ENCODE data around the gene AKAP6.
"Not testable (repeated sequence)": the region's sequence is repeated elsewhere in the genome, so short reads cannot be mapped to it uniquely, and the experiment has no call there.

The AKAP6 gene

GRCh38 chr14:32536175-32536574 is 207.1 kb downstream of the AKAP6 start:
- DNase-seq (ENCODE audit: low read depth), result no peak

DNA sequence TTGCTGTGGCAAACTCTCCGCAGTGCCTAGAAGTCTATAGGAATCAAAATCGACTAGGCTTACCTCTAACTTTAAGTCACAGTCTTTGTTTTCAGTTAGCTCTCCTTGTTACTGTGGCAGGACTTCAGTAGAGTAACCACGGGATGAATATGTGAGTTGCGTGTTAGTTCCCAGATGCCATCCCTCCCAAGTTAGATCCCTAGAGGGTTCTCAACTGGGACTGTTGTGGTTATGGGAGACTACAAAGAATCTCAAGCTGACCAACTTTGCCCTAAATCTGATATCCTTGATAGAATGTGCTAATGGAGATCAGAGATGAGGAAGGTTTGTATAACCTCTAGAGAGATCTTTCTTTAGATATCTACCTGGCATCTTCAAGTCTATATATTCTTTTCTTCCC is 208.1 kb downstream of the AKAP6 start:
- no peak for DNase-seq (ENCODE audit: low read depth)

DNA sequence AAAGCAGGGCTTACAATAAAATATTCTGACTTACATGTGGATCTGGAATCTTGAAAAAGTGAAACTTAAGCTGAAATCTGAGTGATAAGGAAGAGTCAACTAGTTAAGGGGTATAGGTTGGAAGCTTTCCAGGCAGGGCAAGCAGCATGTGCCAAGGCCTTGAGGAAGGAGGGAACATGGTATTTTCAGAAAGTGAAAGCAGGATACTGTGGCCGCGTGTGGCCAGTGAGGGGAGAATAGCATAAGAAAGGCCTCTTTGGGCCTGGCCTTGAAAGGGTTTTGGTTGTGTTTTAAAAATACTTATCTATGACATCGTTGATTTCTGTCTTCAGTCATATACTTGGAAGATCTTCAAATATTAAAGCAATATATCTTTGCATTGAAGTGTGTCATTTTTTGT is 213.4 kb downstream of the AKAP6 start:
- no peak for DNase-seq (ENCODE audit: low read depth)

- no peak for DNase-seq (ENCODE audit: low read depth)
These were observed 216.0 kb downstream of the AKAP6 start for GRCh38 chr14:32545095-32545494.

DNA sequence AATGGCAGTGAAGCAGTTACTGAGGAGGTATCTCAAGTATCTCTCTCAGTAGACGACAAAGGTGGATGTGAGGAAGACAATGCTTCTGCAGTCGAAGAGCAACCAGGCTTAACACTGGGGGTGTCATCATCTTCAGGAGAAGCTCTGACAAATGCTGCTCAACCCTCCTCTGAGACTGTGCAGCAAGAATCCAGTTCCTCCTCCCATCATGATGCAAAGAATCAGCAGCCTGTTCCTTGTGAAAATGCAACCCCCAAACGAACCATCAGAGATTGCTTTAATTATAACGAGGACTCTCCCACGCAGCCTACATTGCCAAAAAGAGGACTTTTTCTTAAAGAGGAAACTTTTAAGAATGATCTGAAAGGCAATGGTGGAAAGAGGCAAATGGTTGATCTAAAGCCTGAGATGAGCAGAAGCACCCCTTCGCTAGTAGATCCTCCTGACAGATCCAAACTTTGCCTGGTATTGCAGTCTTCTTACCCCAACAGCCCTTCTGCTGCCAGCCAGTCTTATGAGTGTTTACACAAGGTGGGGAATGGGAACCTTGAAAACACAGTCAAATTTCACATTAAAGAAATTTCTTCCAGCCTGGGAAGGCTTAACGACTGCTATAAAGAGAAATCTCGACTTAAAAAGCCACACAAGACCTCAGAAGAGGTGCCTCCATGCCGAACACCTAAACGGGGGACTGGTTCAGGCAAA is 216.6 kb downstream of the AKAP6 start:
- DNase-seq (ENCODE audit: low read depth), result no peak

GRCh38 chr14:32546246-32546645 is 217.1 kb downstream of the AKAP6 start:
- DNase-seq (ENCODE audit: low read depth), result no peak

DNA sequence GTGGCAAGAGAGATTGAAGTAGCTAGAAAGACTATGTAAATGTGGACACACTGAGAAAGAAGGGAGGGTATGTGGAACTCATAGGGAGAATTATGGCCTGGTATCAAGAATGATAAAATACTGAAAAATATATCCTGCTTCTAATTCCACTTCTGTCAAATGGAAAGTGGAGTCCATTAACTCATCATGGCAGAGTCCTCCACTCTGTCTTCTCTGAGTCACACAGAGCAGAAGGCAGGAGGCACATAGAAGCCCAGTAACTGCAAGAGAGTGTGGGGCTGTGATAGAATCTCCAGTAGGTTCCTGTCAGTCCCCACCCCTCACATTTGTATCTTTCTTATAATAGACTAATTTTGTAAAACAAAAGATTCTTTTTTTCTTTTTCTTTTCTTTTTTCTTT is 223.7 kb downstream of the AKAP6 start:
- DNase-seq (ENCODE audit: low read depth), result no peak

DNA sequence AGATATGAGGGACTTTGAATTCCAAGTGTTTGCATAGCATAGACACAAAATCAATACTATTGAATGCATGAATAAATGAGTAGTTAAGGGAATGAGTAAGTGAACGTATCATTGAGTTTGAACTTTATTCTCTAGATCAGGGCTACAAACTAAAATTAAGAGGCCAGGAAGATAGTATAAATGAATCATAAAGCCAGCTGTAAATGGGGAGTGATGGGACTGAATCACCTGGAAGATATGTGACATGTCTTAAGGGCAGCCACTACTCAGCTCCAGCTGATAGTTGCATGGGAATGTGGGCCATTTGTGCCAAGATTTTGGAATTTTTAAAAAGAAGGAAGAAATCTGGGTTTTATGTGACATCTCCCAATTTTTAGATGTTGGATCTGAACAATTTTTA is 229.9 kb downstream of the AKAP6 start:
- DNase-seq (ENCODE audit: low read depth), result no peak

DNA sequence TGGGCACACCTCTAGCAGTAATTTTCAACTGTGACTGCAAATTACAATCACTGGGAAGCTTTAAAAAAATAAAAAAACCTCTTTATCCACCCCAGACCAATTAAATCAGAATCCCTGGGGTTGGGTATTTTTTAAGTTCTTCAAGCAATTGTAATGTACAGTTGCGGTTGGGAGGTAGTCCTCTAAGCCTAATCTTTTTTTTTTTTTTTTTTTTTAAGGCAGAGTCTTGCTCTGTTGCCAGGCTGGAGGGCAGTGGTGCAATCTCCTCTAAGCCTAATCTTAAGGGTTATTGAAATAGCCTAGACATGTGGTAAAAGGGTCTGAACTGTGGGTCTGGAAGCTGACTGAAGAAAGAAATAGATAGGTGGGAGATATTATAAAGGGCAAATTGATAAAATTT is 230.5 kb downstream of the AKAP6 start:
- no peak for DNase-seq (ENCODE audit: low read depth)

GRCh38 chr14:32560209-32560857 is 231.2 kb downstream of the AKAP6 start:
- DNase-seq (ENCODE audit: low read depth), result no peak

DNA sequence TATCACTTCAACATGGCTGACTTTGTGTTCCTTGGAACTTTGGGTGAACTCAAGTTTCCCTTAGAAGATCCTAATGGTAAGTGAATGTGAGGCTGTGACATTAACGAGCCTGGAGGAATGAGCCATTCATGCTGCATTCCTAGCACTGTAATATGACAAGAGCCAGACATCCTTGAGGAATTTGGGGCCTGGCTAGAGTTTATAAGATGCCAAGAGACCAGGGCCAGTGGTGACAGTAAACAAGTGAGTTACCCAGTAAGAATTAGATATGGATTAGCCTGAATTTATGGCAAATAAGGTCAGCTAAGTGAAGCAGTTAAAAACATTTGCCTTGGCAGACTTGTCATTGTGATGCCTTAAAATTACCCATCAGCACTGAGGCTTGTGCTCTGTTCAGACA is 232.4 kb downstream of the AKAP6 start:
- DNase-seq (ENCODE audit: low read depth), result no peak

GRCh38 chr14:32564596-32564995 is 235.5 kb downstream of the AKAP6 start:
- no peak for DNase-seq (ENCODE audit: low read depth)

- DNase-seq (ENCODE audit: low read depth), result no peak
These were observed 236.2 kb downstream of the AKAP6 start for GRCh38 chr14:32565256-32565655.

GRCh38 chr14:32567543-32568384 is 238.7 kb downstream of the AKAP6 start:
- DNase-seq (ENCODE audit: low read depth), result no peak

GRCh38 chr14:32571551-32571950 is 242.5 kb downstream of the AKAP6 start:
- DNase-seq (ENCODE audit: low read depth), result no peak

DNA sequence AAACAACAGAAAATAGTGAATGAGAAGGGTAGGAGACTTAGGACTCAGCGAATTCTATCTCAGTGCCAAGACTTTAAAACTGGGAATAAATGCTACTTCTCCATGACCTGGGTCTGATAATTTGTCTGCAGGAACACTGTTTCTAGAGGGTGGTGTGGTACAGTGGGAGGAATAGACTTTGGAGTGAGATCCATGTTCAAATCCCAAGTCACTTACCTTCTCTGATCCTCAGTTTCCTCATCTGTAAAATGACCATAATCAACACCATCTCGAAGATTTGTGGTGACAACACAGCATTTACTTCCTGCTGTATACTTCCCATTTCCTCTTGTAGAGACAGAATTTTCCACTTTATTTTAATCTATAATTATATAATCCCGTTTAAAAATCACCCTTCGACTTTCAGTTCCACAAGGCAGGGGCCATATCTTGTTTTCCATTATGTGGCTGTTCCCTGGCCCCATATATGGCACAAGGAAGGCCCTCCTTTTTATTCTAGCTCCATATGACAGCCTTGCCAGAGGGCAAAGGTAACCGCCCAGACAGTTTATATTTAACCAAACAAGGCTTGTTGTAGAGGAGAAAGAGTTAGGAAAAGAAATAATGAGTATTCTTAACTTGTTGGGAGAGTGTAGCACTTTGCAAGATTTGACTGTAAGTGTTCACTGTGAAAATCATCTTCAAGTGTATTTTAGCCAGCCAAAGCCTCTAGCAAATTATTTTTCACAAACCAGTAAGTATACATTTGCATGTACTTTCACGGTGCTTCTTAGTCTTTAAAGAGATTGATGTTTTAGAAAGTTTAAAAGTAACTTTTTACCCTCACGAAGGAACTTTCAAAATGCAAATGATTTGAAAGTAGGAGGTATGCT is 243.1 kb downstream of the AKAP6 start:
- no peak for DNase-seq (ENCODE audit: low read depth)

DNA sequence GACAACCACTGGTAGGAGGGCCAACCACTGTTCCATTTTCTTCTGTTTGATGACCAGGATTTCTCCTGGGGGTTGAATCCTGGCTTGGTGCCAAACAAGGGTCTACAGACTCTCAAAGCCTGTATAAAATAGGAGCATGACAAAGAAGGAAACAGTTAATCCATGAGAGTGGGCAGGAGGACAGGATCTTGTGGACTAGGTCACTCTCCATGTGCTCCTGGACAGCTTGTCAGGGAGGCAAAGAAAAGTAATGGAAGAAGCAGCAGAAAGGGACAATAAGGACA is 243.7 kb downstream of the AKAP6 start:
- no peak for DNase-seq (ENCODE audit: low read depth)

- DNase-seq (ENCODE audit: low read depth), result no peak
These were observed 245.2 kb downstream of the AKAP6 start for GRCh38 chr14:32574269-32574668.

- DNase-seq (ENCODE audit: low read depth), result no peak
These were observed 247.1 kb downstream of the AKAP6 start for GRCh38 chr14:32576088-32576795.

DNA sequence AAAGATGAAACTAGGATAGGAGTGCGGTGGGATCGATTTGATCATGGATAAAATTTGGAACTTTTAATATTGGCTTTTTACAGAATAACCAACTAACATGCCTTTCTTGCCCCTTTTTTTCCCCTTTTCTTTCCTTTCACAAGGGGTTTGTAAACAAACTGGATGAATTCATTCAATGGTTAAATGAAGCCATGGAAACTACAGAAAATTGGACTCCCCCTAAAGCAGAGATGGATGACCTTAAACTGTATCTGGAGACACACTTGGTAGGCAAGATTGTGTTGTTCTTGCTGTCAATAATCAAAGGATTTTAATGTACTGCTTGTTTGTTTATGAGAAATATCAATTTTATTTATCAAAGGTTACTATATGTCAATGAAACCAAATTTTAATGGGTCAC is 247.9 kb downstream of the AKAP6 start:
- DNase-seq (ENCODE audit: low read depth), result no peak

GRCh38 chr14:32578181-32578580 is 249.1 kb downstream of the AKAP6 start:
- DNase-seq (ENCODE audit: low read depth), result no peak

DNA sequence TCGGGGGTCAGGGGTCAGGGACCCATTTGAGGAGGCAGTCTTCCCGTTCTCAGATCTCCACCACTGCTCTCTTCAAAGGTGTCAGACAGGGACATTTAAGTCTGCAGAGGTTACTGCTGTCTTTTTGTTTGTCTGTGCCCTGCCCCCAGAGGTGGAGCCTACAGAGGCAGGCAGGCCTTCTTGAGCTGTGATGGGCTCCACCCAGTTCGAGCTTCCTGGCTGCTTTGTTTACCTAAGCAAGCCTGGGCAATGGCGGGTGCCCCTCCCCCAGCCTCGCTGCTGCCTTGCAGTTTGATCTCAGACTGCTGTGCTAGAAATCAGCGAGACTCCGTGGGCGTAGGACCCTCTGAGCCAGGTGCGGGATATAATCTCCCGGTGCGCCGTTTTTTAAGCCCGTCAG is 254.3 kb downstream of the AKAP6 start:
- DNase-seq (ENCODE audit: low read depth), result not testable (repeated sequence)

All from stimulated activated CD8-positive, alpha-beta memory T cell treated with anti-CD3 and anti-CD28 coated beads, Interleukin-12 subunit alpha, Interleukin-12 subunit beta, amount 100 ng/mL, for 1 hour (primary cell).